Measurements from ENCODE around the gene EHMT1. TPM values are rescaled to one million over a fixed set of nuclear protein-coding genes. Genes with fewer than 3 reads are reported as not detected.

EHMT1 gene
- total RNA-seq, 1 experiment from 2014 or later = 63.9 TPM

- intact Hi-C loops (cut with micrococcal nuclease; ENCODE audit: unreplicated experiment) (no loop called here), in situ Hi-C loops (cut with HindIII; ENCODE audit: low pct_unique_long_range_greater_than_20kb, low sequenced_read_pairs) (no loop called here)
- ATAC-seq (no peak), DNase-seq (ENCODE audit: low read depth, low spot score) (no peak)
- H3K36me3 ChIP-seq (ENCODE audit: control insufficient read depth, insufficient read depth, low read length) = no peaks in the 10 kb centered on the region
- no peak overlapping the region for H3K27ac ChIP-seq (ENCODE audit: low read length)
- TF ChIP-seq REST (IDR thresholded peaks at IDR 0.05; ENCODE audit: insufficient read depth in 1 of 2, low read depth in 2 of 2, low read length in 1 of 2) (no peak), SIN3A (IDR thresholded peaks at IDR 0.05; ENCODE audit: borderline replicate concordance, insufficient read depth, low read depth, low read length) (no peak), POLR2AphosphoS5 (IDR thresholded peaks at IDR 0.05; ENCODE audit: low read depth, low read length) (no peak), TCF7L2 (IDR thresholded peaks at IDR 0.05; ENCODE audit: low read depth, low read length) (no peak), CTCF (IDR thresholded peaks at IDR 0.05) (no peak)
- no peak overlapping the region for H3K4me3 ChIP-seq (ENCODE audit: low read depth in 2 of 2, low read length in 2 of 2)
- H3K4me1 ChIP-seq (ENCODE audit: control insufficient read depth, insufficient read depth, low read length) = peaks cover 5% of the 10 kb centered on the region; the same call in 1 of the 2 replicates
- ChIA-PET CTCF (no interaction called here), POLR2A (no interaction called here)
- no peaks in the 10 kb centered on the region for H3K27me3 ChIP-seq (ENCODE audit: control insufficient read depth, insufficient read depth, low read length)
- H3K9me3 ChIP-seq (ENCODE audit: control insufficient read depth, insufficient read depth, low read depth, low read length) = no peaks in the 10 kb centered on the region
- BruUV-seq (replicated peaks) = no TSS peak
Measured at GRCh38 chr9:137674307-137674975, 55.6 kb downstream of the EHMT1 start.

- CTCF ChIA-PET = no interaction called here
- in situ Hi-C loops (cut with HindIII; ENCODE audit: low pct_unique_long_range_greater_than_20kb, low sequenced_read_pairs) = no loop called here
Measured at GRCh38 chr9:137674976-137675320, 56.1 kb downstream of the EHMT1 start.

More at GRCh38 chr9:137674976-137675320, 56.1 kb downstream of the EHMT1 start:
- Histone ChIP-seq H3K9me3 (ENCODE audit: control insufficient read depth, insufficient read depth, low read depth, low read length) (no peaks in the 10 kb centered on the region), H3K4me3 (ENCODE audit: low read depth in 2 of 2, low read length in 2 of 2) (no peak overlapping the region), H3K27ac (ENCODE audit: low read length) (no peak overlapping the region), H3K27me3 (ENCODE audit: control insufficient read depth, insufficient read depth, low read length) (no peaks in the 10 kb centered on the region), H3K36me3 (ENCODE audit: control insufficient read depth, insufficient read depth, low read length) (no peaks in the 10 kb centered on the region), H3K4me1 (ENCODE audit: control insufficient read depth, insufficient read depth, low read length) (peaks cover 5% of the 10 kb centered on the region; the same call in 1 of the 2 replicates)
- POLR2A ChIA-PET = no interaction called here
- ATAC-seq (no peak), DNase-seq (ENCODE audit: low read depth, low spot score) (no peak)
- BruUV-seq (replicated peaks) = no TSS peak
- TF ChIP-seq POLR2AphosphoS5 (IDR thresholded peaks at IDR 0.05; ENCODE audit: low read depth, low read length) = no peak
- no peak for TF ChIP-seq SIN3A (IDR thresholded peaks at IDR 0.05; ENCODE audit: borderline replicate concordance, insufficient read depth, low read depth, low read length)
- no peak for TF ChIP-seq TCF7L2 (IDR thresholded peaks at IDR 0.05; ENCODE audit: low read depth, low read length)
- TF ChIP-seq REST (IDR thresholded peaks at IDR 0.05; ENCODE audit: insufficient read depth in 1 of 2, low read depth in 2 of 2, low read length in 1 of 2) = no peak
- intact Hi-C loops (cut with micrococcal nuclease; ENCODE audit: unreplicated experiment) = no loop called here

All from Panc1 (cell line).